C4-2B (cell line): Measurements from ENCODE around the gene GCH1.
"Not testable (repeated sequence)": the region's sequence is repeated elsewhere in the genome, so short reads cannot be mapped to it uniquely, and the experiment has no call there.

Experiments
- H3K27ac ChIP-seq: fragments of 450-650 bp; 2 replicates; pipeline ENCODE4 v1.5.1; 2017
- CTCF ChIP-seq: fragments of 450-650 bp; conservative IDR thresholded peaks from 2 replicates; pipeline ENCODE4 v1.5.1; 2017; ENCODE audit warnings: mild to moderate bottlenecking
- ZFX ChIP-seq: fragments of 450-650 bp; IDR thresholded peaks from 2 replicates; pipeline ENCODE4 v1.6.1; 2017

The GCH1 gene

GRCh38 chr14:54922598-54922997 lies 20.0 kb upstream of the GCH1 start:
- H3K27ac ChIP-seq: no peak overlapping the region
- TF ChIP-seq CTCF (no peak), ZFX (no peak)

- no peak overlapping the region for H3K27ac ChIP-seq
- no peak for TF ChIP-seq CTCF
- no peak for TF ChIP-seq ZFX
These were observed 17.4 kb upstream of the GCH1 start for GRCh38 chr14:54920052-54920451.

- TF ChIP-seq ZFX (no peak), CTCF (no peak)
- no peak overlapping the region for H3K27ac ChIP-seq
These were observed 16.7 kb upstream of the GCH1 start for GRCh38 chr14:54919330-54919729.

- TF ChIP-seq CTCF (no peak), ZFX (no peak)
These were observed 15.8 kb upstream of the GCH1 start for GRCh38 chr14:54918427-54918826.

GRCh38 chr14:54916101-54916500 lies 13.5 kb upstream of the GCH1 start:
- no peak overlapping the region for H3K27ac ChIP-seq
- no peak for TF ChIP-seq CTCF
- no peak for TF ChIP-seq ZFX

More at GRCh38 chr14:54918427-54918826, 15.8 kb upstream of the GCH1 start:
- H3K27ac ChIP-seq: no peak overlapping the region

- TF ChIP-seq ZFX (no peak), CTCF (no peak)
- no peak overlapping the region for H3K27ac ChIP-seq
These were observed 7.4 kb upstream of the GCH1 start for GRCh38 chr14:54909817-54910558.

GRCh38 chr14:54908973-54909372 lies 6.3 kb upstream of the GCH1 start:
- H3K27ac ChIP-seq: not testable (repeated sequence)

- TF ChIP-seq ZFX (no peak), CTCF (no peak)
- H3K27ac ChIP-seq: no peak overlapping the region
These were observed 5.6 kb upstream of the GCH1 start for GRCh38 chr14:54908190-54908589.
